ENCODE data around the gene TBC1D22A.

Gene TBC1D22A

DNA sequence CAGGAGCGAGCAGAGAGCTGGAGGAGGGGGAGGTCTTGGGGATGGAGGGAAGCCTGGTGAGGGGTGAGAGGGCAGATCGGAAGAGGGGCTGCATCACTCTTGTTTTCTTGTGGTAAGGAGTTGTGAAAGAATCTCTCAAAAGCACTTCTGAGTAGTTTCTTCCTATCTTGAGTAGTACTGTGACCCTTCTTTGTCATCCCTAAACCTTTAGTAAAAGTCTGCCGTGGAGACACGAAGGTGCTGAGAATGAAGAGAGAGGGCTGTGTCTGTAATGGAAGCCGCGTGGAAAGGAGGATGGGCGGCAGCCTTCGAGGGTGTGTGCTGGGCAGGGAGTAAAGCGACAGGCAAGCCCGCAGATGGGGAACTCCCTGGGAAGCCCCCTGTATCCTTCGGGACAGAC, 237.8 kb downstream of the TBC1D22A start:
- Mint-ChIP-seq H3K27me3 (ENCODE audit: low read depth) (no peaks in the 10 kb centered on the region), H3K27ac (peak overlapping the region; percentile 71), H3K36me3 (ENCODE audit: low read depth) (peaks cover 7% of the 10 kb centered on the region), H3K4me3 (peak overlapping the region; percentile 53), H3K9me3 (no peaks in the 10 kb centered on the region), H3K4me1 (ENCODE audit: low read depth) (peaks cover 16% of the 10 kb centered on the region)
- DNase-seq (ENCODE audit: low spot score) = no peak

DNA sequence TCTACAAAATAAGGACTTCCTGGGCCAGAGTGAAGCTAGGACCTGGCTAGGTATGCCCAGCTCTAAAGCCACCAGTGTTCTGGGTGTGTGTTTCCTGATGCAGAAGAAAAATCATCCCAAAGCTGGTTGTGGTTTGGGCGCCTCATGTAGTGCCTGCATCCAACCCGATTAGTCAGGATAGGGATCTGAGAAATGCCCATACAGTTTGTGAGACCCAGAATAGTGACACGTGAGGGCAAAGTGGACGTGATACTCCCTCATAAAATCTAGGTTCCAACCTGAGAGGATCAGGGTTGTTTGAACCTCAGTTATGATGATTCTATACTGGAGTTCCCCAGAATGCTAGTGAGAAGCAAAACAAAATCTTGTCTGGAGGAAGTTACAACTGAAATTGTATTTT, 238.4 kb downstream of the TBC1D22A start:
- Mint-ChIP-seq H3K4me1 (ENCODE audit: low read depth) (peaks cover 16% of the 10 kb centered on the region), H3K36me3 (ENCODE audit: low read depth) (peaks cover 7% of the 10 kb centered on the region), H3K27ac (peak overlapping the region; percentile 46), H3K9me3 (no peaks in the 10 kb centered on the region), H3K27me3 (ENCODE audit: low read depth) (no peaks in the 10 kb centered on the region), H3K4me3 (peak overlapping the region; percentile 28)
- DNase-seq (ENCODE audit: low spot score) = peak; percentile 9

DNA sequence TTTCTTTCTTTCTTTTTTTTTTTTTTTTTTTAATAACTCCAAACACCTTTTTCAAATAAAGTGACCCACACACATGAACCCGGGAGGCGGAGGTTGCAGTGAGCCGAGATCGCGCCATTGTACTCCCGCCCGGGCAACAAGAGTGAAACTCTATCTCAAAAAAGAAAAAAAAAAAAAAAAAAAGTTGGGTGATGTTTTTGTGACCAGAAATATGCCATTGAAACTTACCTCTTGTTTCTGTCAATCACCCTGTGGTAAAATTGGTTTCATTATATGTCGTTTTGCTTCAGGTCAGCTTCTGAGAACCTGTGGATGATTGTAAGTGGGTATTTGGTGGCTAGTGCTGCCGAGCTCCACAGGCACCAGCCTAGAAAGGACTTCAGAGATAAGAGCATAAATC, 238.8 kb downstream of the TBC1D22A start:
- Mint-ChIP-seq H3K9me3 (no peaks in the 10 kb centered on the region), H3K36me3 (ENCODE audit: low read depth) (peaks cover 7% of the 10 kb centered on the region), H3K27me3 (ENCODE audit: low read depth) (no peaks in the 10 kb centered on the region), H3K27ac (no peak overlapping the region), H3K4me3 (no peak overlapping the region), H3K4me1 (ENCODE audit: low read depth) (peaks cover 16% of the 10 kb centered on the region)
- peak; percentile 11 for DNase-seq (ENCODE audit: low spot score)

DNA sequence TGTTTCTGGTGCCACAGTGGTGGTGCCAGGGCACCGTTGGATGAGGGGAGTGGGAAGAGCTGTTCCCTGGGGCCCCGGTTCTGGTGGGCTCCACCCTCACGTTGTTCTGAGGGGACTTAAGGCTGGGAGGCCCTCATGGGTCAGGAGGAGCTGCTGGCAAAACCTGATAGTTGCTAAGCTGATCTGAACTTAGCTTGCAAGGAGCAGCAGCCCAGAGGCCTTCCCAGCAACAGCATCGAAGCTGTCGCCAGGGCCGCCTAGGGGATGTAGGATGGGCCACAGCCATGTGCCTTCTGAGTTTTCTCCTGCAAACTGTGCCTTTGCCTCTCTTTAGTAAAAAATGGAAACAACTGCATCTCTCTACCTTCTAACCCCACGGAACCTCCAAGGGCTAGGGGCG, 240.2 kb downstream of the TBC1D22A start:
- no peaks in the 10 kb centered on the region for H3K27me3 Mint-ChIP-seq (ENCODE audit: low read depth)
- H3K27ac Mint-ChIP-seq = no peak overlapping the region
- H3K9me3 Mint-ChIP-seq = no peaks in the 10 kb centered on the region
- peaks cover 7% of the 10 kb centered on the region for H3K36me3 Mint-ChIP-seq (ENCODE audit: low read depth)
- no peak for DNase-seq (ENCODE audit: low spot score)
- H3K4me1 Mint-ChIP-seq (ENCODE audit: low read depth) = peaks cover 16% of the 10 kb centered on the region
- H3K4me3 Mint-ChIP-seq = no peak overlapping the region

DNA sequence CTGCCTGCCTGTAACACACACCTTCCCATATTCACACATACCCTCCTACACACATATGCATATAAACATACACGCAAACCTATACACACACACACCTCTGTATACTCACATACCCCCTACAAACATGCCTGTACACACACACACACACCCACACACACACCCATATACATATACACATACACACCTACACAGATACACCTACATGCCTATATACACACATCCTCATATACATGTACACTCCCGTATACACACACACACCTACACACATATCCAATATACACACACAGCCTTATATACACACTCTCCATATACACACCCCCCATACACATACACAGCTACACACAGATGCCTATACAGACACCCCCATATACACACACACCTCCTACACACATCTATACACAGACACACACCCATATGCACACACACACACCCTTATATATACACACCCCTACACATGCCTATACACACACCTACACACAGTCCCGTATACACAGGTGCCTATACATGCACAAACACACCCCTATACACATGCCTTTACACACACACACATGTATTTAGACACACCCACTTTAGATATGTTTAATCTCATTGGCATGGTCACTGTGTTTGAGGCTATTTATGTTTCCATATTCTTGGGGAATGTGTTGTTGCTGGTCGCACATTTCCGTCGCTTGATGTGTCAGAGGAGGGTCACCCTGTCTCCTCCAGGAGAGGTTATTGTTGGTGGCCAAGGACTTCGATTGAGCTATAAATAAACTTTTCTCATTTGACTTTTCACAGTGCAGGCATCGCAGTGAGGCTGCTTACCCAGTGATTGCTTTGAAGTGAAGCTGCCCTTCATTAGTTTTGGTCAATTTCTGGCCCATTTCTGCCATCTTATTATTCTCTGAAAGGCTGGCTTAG, 243.3 kb downstream of the TBC1D22A start:
- no peak for DNase-seq (ENCODE audit: low spot score)
- no peaks in the 10 kb centered on the region for H3K9me3 Mint-ChIP-seq
- no peak overlapping the region for H3K4me3 Mint-ChIP-seq
- H3K27me3 Mint-ChIP-seq (ENCODE audit: low read depth) = no peaks in the 10 kb centered on the region
- peaks cover 6% of the 10 kb centered on the region for H3K4me1 Mint-ChIP-seq (ENCODE audit: low read depth)
- peaks cover 2% of the 10 kb centered on the region for H3K36me3 Mint-ChIP-seq (ENCODE audit: low read depth)
- no peak overlapping the region for H3K27ac Mint-ChIP-seq

DNA sequence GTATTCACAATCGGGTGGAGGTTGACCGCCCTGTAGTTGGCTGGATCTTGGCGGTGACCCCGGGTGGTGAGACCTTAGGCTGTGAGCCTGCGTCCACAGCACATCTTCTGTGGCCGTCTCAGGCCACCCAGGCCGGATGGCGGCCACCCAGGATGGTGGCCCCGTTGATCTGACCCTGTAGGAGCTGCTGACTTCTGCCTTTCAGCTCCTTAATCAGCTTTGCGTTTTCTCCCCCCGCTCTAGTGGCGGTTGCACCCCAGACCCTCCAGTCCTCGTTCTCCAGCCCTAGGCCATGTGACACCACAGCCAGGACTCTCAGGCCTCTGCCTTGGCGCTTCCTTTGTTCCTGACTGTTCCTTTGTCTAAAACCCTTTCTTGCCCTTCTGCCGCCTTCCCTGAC, 244.0 kb downstream of the TBC1D22A start:
- H3K36me3 Mint-ChIP-seq (ENCODE audit: low read depth) = peaks cover 2% of the 10 kb centered on the region
- no peaks in the 10 kb centered on the region for H3K9me3 Mint-ChIP-seq
- H3K4me3 Mint-ChIP-seq = no peak overlapping the region
- H3K27ac Mint-ChIP-seq = no peak overlapping the region
- H3K27me3 Mint-ChIP-seq (ENCODE audit: low read depth) = no peaks in the 10 kb centered on the region
- no peak for DNase-seq (ENCODE audit: low spot score)
- peaks cover 3% of the 10 kb centered on the region for H3K4me1 Mint-ChIP-seq (ENCODE audit: low read depth)

DNA sequence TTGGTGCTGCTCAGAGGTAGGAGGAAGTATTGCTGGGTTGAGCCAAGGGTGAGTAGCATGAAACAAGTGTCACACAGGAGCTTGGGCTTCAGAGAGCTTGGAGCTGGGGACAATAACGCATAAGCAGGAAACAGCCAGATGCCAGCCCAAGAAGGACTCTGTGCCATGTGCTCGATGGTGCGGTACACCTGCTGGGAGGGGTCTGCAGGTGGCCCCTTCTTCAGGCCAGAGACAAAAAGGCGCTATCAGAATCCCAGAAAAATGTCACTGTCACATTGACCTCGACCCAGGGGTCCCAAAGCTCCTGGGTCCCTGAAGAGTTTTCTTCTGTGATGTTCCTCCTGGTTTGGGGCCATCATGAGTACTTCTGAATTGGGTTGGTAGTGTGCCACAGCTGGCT, 244.4 kb downstream of the TBC1D22A start:
- Mint-ChIP-seq H3K9me3 (no peaks in the 10 kb centered on the region), H3K36me3 (ENCODE audit: low read depth) (peaks cover 2% of the 10 kb centered on the region), H3K27ac (no peak overlapping the region), H3K4me1 (ENCODE audit: low read depth) (peaks cover 3% of the 10 kb centered on the region), H3K27me3 (ENCODE audit: low read depth) (no peaks in the 10 kb centered on the region), H3K4me3 (no peak overlapping the region)
- no peak for DNase-seq (ENCODE audit: low spot score)

DNA sequence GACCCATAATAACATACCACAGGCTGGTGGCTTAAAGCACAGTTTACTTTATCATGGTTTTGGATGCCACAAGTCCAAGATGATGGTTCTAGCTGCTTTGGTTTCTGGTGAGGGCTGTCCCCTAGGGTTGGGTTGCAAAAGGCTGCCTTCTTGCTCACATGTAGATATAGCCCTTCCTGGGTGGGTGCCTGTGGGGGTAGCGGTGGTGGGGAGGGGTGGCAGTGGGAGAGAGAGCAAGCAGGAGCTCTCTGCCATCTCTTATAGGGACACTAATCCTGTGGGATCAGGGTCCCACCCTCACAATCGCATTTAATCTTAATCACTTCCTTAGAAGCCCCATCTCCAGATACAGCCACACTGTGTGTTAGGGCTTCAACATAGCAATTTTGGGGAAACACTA, 245.0 kb downstream of the TBC1D22A start:
- Mint-ChIP-seq H3K4me1 (ENCODE audit: low read depth) (peaks cover under 1% of the 10 kb centered on the region), H3K36me3 (ENCODE audit: low read depth) (no peaks in the 10 kb centered on the region), H3K27me3 (ENCODE audit: low read depth) (no peaks in the 10 kb centered on the region), H3K4me3 (no peak overlapping the region), H3K27ac (no peak overlapping the region), H3K9me3 (no peaks in the 10 kb centered on the region)
- no peak for DNase-seq (ENCODE audit: low spot score)

DNA sequence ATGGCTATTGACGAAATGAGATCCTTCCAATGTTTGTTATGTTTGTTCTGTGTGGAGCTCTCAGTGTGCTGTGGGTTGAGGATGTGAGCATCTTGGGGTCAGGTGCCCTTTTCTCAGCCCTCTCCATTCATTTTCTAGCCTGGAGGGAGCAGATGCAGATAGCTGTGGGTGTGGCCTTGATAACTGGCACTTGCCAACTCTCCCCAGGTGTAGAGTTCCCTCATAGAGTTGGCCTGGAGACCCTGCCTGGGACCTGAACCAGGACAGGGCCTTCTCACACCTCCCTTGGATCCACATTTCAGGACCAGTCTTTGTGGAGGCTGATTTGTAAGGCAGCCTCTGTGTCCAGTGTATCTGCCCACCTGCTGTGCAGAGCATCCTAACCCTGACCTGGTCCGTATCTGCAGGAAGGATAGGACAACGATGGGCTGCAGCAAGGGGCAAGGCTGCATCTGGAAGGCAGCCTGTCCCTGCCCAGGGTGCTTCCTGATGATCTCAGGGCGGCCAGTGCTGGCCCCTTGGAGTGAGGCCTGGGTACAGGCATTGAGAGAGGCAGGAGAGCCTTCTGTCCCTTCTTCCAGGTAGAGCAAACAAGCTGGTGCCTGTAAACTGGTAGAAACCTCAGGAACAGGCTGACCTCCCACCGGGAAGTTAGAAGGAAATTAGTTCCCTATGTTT, 245.9 kb downstream of the TBC1D22A start:
- Mint-ChIP-seq H3K36me3 (ENCODE audit: low read depth) (no peaks in the 10 kb centered on the region), H3K9me3 (no peaks in the 10 kb centered on the region)

DNA sequence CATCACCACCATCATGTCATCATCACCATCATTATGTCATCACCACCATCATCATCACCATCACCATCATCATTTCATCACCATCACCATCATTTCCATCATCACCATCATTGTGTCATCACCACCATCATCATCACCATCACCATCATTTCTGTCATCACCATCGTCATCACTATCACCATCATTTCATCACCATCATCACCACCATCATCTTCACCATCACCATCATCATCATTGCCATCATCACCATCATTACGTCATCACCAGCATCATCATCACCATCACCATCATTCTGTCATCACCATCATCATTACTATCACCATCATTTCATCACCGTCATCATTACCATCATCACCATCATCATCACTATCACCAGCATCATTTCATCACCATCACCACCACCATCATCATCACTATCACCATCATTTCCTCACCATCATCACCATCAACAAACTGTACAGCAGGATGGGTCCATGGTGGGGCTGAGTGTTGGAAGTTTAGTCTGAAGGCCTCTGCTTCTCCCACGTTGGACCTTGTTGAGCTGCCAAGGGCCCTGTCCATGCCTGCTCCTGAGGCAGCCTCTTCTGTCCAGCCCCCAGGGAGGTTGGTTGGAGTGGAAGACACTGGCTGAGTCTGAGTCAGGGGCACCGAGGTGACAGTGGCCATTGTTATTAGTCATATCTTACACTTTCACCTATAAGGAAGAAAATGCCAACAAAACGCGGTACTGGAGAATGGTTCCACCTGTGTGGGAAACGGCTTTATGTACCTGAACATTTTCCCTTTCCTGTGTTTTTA, 247.1 kb downstream of the TBC1D22A start:
- H3K4me3 Mint-ChIP-seq = no peak overlapping the region
- H3K27me3 Mint-ChIP-seq (ENCODE audit: low read depth) = no peaks in the 10 kb centered on the region
- H3K4me1 Mint-ChIP-seq (ENCODE audit: low read depth) = peaks cover 2% of the 10 kb centered on the region
- no peaks in the 10 kb centered on the region for H3K36me3 Mint-ChIP-seq (ENCODE audit: low read depth)
- H3K9me3 Mint-ChIP-seq = no peaks in the 10 kb centered on the region
- no peak overlapping the region for H3K27ac Mint-ChIP-seq
- no peak for DNase-seq (ENCODE audit: low spot score)

More for the DNA sequence above, 245.9 kb downstream of the TBC1D22A start:
- DNase-seq (ENCODE audit: low spot score) = no peak
- Mint-ChIP-seq H3K27me3 (ENCODE audit: low read depth) (no peaks in the 10 kb centered on the region), H3K4me1 (ENCODE audit: low read depth) (peaks cover 2% of the 10 kb centered on the region), H3K27ac (no peak overlapping the region), H3K4me3 (no peak overlapping the region)

DNA sequence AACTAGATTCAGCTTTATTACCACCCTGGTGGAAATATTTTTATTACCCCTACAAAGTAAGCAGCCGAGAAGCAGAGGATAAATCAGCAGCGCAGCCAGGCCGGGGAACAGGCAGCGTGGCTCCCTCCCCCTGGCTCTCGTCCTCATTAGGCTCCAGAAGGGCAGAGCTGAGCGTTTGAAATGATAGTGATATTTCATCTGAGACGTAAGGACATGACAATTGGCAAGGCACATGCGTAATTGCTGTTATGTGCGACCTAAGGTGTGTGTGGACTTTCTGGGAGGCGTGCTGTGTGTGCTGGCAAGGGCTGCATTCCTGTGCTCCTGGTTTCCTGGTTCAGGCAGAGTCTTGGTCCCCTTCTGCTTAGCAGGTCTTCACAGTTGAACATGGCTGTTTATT, 247.8 kb downstream of the TBC1D22A start:
- Mint-ChIP-seq H3K36me3 (ENCODE audit: low read depth) (no peaks in the 10 kb centered on the region), H3K27ac (no peak overlapping the region), H3K4me3 (no peak overlapping the region)

DNA sequence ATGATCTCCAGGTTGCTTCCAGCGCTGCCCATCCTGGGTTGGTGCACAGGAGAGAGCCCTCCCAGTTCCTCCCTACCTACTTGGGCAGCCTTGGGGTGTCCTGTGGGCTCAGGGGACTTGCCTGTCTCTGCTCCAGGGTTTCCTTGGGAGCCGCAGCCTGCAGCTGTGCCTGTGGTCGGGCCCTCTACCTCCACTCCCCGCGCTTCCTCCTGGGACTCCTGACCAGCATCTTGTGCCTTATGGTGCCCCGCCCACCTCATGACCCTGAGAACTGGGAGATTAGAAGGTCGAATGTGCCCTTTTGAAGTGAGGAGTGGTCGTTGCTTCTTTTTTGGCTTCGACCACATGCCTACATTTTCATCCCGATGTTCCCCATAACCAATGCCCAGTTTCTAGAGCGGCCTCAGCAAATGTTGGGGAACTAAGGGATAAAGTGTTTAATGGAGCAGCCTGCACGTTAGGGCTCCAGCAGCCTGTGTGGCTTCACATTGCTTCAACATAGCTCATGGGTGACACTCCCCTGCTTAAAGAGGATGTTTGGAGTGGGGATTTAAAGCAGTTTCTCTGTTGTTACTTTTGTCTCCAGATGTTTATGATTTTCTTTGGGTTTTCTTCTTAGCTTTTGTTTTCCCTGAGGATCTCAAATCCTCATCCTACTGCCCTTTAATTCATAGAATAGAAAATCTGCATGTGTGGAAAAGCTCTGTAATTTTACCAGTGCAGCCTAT, 248.8 kb downstream of the TBC1D22A start:
- Mint-ChIP-seq H3K27ac (no peak overlapping the region), H3K27me3 (ENCODE audit: low read depth) (no peaks in the 10 kb centered on the region), H3K9me3 (no peaks in the 10 kb centered on the region), H3K36me3 (ENCODE audit: low read depth) (no peaks in the 10 kb centered on the region), H3K4me3 (no peak overlapping the region), H3K4me1 (ENCODE audit: low read depth) (peaks cover 2% of the 10 kb centered on the region)
- no peak for DNase-seq (ENCODE audit: low spot score)

More for the DNA sequence above, 247.8 kb downstream of the TBC1D22A start:
- Mint-ChIP-seq H3K27me3 (ENCODE audit: low read depth) (no peaks in the 10 kb centered on the region), H3K9me3 (no peaks in the 10 kb centered on the region), H3K4me1 (ENCODE audit: low read depth) (peaks cover 2% of the 10 kb centered on the region)
- no peak for DNase-seq (ENCODE audit: low spot score)

DNA sequence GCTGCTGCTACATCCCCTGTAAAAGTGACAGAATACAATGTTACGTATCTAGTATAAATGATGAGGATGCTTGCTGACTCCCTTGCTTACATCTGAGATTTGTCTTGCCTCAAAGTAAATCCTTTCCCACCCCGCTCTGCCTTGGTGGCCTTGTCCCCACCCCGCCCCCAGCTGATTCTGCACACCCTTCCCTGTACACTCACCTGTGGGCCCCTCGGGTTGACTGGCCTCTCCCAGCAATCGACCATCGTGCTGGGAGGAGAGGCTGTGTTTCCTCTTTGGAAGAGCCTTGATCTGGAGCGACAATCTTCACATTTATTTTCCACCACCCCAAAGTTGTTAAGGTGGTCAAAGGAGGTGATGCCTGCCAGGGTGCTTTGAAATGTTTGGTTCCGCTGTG, 249.4 kb downstream of the TBC1D22A start:
- no peak for DNase-seq (ENCODE audit: low spot score)
- H3K27me3 Mint-ChIP-seq (ENCODE audit: low read depth) = no peaks in the 10 kb centered on the region
- peaks cover 2% of the 10 kb centered on the region for H3K4me1 Mint-ChIP-seq (ENCODE audit: low read depth)
- no peaks in the 10 kb centered on the region for H3K36me3 Mint-ChIP-seq (ENCODE audit: low read depth)
- no peaks in the 10 kb centered on the region for H3K9me3 Mint-ChIP-seq
- no peak overlapping the region for H3K4me3 Mint-ChIP-seq
- H3K27ac Mint-ChIP-seq = no peak overlapping the region
